ENCODE data around the gene PRKG1.

Gene PRKG1

DNA sequence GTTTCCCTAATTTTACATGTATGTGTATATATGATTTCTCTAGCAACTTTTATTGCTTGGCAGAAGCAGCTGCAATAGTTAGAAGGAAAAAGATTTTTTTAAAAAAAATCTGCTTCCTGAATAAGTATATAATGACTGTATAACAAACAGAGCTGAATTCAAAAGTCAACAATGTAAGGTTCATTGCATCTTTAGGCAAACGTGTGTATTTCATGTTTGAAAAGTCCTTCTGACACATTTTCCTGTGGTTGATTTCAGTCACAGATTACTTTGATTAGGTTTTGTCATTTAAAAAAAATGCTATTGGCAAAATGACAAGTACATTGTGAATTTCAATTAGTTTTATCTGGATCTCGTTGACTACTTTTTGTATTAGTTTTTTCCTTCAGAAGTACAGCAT is 394.1 kb downstream of the PRKG1 start:
- DNase-seq: no peak

DNA sequence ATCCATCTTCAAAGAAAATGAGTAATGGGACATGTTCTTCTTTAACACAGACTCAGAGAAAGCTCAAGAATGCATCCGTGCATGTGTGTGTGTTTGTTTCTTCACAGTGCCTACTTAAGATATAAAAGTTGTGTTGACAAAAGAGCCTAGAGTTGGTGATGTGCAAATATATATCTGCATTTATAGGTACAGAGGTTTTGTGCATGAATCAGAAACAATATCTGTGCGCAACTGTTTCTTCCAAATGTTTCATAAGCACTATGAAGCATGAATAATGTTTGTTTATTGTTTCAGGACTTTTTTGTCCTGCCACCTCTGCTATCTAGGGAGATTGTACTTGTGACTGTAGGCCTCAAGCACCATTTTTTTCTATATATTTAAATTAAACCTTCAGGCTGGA is 395.4 kb downstream of the PRKG1 start:
- no peak for DNase-seq

DNA sequence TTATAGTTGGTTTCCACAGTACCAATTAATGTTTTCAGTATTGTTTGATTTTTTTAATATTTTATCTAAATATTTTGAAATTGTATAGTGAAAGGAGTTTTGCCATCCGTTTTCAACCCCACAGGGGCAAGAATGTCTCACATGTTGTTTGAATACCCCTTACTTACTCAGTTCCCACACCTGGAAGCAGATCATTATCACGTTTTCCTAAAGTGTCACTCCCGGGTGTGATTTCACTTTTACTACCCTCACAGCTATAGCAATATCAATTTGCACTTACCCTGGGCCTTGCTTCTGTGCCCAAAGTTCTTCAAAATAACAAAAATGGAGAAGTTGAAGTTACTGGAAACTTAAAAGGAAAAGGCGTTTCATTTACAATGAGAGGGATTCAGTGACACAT is 397.0 kb downstream of the PRKG1 start:
- DNase-seq: no peak

DNA sequence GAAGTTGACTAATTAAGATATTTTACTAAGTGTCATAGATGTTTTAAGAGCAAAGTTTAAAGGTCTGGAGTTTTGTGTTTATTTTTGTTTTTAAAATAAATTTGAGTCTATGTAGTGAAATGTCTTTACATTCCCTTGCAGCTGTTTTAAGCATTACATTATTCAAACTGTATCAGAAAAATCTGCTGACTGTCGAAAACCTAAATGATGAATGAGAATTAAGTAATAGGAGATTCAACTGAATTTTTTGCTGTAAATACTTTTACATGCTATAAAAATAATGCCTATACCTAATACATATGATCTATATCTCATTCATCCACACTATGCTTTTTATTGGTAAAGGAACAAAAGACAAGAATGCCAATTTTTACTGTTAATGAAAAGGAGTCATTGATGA is 397.9 kb downstream of the PRKG1 start:
- no peak for DNase-seq

DNA sequence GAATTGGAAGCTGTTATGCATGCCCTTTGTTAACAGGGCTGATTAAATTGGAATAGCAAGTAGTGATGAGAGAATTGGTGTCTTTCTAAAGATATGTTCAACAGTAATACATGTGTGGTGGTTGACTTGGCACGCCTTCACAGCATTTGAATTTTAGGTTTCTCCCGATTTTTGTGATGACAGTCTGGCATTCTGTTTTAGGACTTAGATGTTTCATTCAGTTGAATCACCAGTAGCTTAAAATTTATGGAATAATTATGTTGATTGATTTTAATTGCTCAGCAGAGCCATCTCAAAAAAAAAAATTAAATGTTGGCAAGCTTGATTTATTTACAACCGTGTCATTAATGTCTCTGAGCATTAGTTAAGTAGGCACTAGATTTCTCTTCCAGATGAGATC is 405.4 kb downstream of the PRKG1 start:
- DNase-seq: no peak

DNA sequence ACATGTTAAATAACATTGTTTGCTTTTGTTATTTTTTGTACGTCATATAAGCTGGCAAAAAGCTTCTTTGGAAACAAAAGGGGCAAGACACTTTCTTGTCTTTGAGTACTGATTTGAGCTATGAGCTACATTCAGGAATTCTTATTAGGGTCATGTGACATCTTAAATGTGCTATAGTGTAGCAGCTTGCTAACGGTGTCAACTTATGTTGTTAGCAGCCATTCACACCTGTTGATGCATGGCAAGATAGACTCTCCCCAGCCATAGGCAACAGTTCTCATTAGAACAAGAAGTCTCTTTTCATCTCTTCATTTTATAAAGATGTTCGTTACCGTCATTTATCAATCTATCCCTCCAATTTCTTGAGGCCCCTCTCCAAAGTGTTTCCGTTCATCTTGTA is 411.4 kb downstream of the PRKG1 start:
- no peak for DNase-seq

DNA sequence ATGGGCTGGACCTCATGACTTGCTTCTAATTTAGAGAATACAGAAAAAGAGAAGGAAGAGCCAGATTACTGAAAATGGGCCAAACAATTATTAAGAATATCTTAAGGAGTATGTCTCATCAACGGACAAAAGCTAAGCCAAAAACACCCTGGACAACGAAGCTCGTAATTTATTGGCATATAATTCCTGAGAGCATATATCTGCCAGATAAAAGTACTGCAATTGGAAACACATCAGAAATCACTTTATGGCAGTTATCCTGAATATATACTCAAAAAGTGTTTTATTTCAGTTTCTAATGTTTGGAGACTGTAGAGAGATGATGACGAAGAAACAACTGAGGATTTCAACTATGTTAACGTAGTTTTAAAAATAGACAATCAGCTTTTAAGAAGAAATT is 413.3 kb downstream of the PRKG1 start:
- no peak for DNase-seq

DNA sequence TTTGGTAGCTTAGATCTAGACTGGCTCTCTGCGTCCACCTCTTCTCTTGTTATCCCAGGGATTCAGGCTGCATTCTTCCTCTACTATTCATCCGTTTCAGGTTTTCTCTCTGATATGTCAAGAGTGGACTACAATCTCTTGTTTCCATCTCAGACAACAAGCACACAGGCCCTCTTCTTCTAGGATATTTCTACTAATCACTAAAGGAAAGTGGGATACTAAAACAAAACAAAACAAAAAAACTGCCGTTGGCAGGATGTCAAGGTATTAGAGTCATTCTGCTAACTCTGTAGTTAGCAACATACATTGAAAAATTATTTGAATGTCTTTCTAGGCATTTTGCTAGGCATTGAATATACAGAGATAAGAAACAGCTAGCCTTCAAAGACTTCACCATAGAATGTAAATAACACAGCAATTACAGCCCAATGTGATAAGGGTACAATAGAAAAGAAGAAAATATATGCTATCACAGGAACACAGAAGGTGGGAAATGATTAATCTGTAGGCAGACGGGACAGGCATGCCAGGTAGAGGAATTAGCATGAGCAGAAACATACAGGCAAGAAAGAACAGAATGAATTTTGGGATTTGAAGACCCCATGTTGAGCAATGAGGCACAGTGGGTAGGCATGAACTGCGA is 414.6 kb downstream of the PRKG1 start:
- DNase-seq: no peak

DNA sequence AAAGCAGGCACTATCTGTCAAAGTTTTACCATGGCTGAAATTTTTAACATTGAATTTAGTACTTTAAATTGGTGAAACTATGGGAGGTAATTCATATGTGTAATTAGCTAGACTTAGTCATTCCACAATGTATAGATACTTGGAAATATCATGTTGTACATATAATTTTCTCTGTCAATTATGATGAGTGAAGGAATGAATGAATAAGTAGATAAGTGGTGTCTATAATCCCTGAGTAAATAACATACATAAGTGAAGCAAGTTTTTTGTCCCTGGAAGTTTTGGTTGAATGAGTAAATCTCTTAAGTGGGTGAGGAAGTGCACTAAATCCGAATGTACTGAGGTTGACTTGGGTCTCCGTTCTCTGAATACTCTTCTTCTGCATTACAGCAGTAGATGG is 424.1 kb downstream of the PRKG1 start:
- DNase-seq: no peak

DNA sequence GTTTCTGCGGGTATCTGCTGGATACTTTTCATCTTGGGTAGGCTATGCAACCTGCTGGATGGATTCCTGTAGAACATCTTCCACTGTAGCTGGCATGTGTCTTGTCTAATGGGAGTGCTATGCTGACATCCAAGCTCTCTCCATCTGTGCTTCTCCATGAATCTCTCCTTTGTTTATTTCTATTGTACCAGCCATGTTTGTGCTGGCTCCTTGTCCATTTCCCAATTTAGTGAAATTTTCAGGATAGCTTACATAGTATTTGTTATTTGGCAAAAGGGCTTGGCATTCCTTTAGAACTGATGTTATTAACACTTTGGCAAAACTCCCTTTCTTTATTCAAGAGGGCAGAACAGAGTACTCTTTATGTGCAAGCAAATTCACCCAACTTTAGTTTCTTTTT is 427.1 kb downstream of the PRKG1 start:
- no peak for DNase-seq

DNA sequence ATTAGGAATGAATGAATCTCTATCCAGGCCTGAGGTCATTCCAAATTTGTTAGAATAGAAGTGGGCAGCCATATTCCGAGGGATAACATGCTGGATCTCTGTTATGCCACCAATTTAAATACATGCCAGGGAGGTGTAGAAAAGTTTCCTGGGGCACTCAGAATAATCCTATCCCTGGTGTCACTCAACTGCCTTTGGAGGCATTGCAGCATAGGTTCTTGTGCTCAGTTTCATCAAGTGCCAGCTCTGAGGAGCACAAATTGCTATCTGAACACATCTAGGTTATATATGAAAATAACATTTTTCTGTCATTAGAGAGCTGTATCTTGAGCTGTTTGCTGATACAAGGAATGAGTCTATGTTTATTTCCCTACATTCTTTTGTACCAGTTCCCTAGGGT is 427.8 kb downstream of the PRKG1 start:
- no peak for DNase-seq

DNA sequence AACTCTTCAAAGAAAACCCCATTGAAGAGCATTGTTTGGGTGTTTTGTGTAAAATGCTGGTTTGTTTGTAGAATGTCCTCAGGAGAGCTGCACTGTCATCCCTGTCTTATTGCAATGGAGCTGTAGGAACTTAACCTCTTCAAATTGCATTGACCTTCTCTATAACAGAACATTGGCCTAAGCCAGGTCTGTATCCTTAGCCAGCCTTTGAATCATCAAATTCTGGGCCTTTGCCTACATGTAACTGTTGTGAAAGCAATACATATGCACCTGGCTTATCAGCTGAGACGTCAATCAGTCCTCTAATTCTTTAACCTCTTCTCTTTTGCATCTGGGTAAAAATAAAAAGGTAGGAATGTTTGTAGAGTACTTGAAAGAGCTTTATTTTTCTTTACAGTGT is 429.1 kb downstream of the PRKG1 start:
- DNase-seq: no peak

DNA sequence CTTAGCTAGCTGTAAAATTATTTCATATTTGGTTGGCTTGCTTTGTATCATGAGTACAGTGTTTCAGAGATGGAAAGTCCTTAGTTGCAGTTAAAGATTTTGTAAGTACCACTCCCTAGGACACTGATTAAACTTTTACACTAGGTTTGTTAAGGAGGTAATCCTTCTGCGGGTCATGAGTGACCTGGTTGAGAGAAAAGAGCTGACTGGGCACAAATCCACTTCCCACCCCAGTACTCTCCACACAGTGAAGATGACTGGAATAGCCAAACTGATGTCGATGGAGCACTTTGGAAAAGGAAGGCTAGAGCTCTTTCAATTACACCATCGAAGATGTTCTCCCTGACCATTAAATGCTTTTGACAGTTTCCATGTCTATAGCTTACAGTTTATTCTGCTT is 433.2 kb downstream of the PRKG1 start:
- no peak for DNase-seq

DNA sequence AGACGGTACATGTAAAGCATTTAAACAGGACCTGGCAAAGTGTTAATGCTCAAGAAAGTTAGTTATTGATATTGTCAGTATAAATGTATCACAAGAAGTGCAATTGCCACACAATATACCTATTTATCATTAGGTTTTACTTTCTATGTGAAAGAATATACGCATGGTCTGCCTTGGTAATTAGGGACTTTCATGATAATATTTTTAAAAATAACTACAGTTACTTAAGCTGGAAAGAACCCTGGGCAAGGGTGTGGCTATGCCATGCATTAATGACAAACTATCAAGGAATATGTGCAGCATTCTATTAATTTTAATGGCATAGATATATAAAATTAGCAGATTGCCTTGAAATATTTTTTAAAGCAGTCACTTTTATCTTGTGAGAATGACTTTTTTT is 433.9 kb downstream of the PRKG1 start:
- DNase-seq: no peak

DNA sequence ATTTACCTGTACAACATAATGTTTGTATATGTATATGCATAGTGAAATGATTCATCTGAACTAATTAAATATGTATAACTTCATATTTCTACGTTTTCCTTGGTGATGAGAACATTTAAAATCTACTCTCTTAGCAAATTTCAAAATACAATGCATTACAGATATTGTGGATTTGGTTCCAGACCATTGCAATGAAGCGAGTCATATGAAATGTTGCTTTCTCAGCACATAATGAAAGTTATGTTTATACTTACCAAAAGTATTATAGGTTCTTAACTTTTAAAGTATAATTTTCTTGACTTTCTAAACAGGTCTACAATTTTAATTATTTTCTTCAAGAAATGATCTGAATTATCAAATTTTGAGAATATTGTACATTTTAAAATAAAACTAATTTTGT is 435.9 kb downstream of the PRKG1 start:
- no peak for DNase-seq

DNA sequence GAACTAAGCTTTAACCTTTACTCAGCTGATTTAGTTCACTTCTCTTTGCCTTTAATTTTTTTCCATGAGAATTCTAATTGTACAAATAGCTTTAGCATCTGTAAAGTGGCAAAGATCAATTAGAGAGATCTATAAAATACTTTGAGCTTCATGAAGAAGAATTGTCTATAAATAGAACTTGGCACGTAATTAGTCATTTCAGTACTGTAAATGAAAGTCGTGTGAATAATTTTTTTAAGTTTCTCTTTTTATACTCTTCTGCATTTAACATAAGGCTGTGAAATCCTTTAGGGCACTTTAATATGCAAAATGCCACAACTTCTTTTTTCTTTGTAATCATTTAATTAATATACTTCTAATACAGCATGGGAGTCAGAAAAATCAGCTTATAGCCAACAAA is 447.3 kb downstream of the PRKG1 start:
- DNase-seq: no peak

DNA sequence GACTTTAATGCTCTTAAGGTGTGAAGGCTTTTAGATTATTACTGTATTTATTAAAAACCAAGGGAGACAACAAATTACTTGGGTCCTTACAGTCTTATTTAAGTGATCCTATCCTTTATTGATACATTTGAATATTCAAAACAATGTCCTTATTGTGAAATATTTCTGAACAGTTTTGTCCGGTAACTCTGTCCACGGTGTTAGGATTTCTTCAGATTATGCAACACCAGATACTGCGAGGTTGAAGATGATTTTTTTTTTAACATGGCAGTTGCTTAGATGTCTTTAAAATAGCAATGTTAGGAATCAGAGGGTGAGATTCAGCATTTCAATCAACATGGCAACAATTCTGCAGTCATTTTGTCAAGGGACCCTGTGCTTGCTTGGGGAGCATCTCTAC is 448.6 kb downstream of the PRKG1 start:
- DNase-seq: no peak

DNA sequence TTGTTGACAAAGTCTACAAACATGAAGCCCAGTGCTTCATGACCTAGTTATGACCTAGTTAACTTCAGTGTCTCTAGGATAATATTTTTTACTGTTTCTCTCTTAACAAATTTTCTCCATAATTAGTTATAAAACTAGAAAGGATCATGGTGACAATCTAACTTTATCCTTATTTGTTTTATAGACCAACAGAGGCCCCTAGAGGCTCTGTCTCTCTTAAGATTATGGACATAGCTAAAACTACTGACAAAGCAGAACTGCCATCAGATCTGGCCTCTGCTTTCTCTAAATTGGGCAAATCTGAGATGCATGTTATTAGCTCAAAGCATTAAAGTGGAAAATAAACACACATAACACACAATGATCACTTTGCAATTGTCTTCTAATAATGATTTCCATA is 449.2 kb downstream of the PRKG1 start:
- DNase-seq: no peak

DNA sequence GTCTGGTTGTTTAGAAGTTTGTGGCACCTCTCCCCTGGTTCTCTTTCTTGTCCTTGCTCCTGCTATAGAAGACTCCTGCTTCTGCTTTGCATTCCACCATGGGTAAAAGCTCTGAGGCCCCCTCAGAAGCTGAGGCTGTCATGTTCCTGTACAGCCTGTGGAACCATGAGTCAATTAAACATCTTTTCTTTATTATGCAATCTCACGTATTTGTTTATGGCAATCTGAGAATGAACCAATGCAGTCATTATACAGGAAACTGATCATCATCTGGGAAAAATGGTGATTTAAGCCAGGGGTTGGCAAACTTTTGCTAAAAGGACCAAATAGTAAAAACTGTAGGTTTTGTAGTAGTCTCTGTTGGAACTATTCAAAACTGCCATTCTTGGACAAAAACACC is 449.8 kb downstream of the PRKG1 start:
- DNase-seq: no peak

DNA sequence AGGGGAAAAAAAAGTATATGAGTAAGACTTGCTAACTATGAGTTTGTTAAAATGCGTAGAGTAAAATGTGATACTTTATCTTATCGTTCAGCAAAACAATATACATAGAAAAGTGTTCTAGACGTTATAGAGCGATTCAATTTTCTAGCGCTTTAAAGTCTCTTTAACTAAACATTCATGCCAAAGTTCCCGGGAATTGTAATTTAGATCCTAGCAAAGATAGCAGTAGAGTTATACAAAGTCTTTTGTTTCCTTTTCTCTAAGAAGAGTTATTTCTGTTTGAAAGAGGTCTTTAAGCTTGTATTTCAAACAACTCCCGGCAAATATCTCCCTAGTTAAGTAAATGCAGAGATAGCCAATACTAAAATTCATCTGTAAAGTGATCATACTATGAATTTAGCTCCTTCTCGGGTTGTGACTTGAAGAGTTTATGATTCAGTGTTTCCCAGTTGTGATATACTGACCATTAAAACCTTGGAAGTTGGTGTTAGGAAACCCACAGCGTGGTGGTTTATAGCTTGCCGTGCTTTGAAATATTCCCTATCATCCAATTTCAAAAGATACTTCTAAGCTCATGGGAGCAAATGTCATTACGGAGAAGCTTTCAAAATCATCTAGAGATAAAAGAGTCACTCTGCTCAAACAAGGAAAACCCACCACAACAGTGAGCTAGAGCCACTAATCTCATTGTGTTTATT is 453.4 kb downstream of the PRKG1 start:
- DNase-seq: no peak

DNA sequence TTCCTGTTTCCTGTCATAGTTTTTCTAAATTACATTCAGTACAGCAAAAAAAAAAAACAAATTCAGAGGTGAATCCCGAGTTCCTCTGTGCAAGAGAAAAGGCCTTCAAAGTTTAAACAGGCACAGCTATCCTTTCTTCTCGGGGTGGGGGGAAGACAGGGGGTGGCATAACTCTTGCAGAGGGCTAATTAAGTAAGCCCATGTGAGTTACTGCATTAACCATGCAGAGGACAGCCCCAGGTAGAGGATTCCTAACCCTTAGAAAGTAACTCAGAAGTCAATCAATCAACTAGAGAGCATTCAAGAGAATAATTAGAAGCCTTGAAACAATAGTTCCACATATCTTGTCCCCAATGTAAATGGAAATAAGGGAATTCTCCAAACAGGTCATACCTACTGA is 454.2 kb downstream of the PRKG1 start:
- no peak for DNase-seq

DNA sequence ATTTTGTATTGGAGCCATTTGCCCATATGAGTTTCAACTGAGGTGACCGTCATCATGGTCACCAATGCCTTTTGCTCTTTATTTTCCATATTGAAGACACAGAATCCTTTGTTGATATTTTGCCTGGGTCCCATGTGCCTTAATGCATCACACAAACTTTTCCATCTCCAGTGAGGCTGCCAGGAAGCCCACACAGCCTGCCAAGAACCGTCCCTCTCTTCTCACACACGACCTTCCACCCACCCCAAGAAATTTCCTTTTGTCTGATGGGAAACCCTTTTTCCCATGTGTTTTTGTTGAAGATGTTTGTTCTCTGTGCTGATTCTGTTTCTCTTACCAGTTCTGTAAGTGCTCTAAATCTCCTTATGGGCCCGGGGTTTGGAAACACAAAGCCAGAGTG is 456.3 kb downstream of the PRKG1 start:
- DNase-seq: no peak

DNA sequence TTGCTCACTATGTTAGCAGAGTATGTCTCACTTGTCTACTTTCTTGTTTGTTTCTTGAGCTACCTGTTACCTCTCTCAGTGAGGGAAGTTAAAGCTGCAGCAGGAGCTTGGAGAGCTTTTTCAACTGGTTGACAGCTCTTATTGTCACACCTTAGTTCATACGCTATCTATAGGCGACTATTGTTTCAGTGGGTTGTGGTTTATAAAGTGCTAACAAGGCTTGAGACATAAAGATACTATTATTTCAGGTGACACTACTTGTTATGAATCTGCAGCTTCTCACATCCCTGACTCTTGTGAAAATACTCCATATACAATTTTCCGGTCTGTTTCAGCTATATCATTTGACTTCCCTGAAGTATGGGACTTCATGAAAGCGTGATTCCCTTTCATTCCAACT is 457.8 kb downstream of the PRKG1 start:
- no peak for DNase-seq

DNA sequence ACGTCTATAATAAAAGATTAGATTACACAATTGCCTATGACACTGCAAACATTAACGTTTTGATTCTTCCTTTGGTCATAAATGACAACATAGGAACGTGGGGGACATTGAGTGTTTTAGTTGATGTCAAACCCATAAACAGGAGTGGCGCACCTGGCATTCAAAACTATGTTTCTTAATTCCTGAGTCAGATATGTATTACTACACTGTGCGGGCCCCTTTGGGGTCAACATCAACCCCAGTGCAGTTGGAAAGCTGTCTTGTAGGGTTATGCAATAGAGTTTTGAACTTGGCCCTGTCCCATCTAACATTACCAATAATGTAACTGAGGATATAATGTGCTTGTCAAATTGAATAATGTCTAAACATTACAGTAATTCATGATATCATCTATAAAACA is 468.6 kb downstream of the PRKG1 start:
- no peak for DNase-seq

DNA sequence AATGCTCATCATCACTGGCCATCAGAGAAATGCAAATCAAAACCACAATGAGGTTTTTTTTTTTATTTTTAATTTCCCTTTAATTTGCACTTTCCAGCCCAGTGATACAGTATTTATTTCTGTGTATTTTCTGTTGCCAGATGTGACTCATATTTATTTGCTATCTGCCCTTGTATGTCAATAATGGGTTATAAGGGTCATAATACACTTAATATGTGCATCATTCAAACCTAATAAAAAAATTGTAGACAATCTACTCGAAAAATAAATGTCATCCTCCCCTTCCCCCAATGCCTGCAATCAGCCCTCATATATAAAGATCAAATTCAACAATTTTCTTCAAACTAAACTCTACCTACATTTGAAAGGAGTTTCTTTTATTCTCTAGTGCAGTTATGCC is 470.6 kb downstream of the PRKG1 start:
- DNase-seq: no peak
